ENCODE measurements around the gene C17orf75. TPM values are rescaled to one million over a fixed set of nuclear protein-coding genes. Genes with fewer than 3 reads are reported as not detected.
A peak's percentile ranks its signal among the peaks of the same experiment; 100 is the strongest.

The C17orf75 gene
- total and polyA plus RNA-seq, 2 experiments from 2014 or later: 35.9 to 43.3 TPM

GRCh38 chr17:32342603-32343325 lies 791 bp upstream of the C17orf75 start (continued):
- no peak for TF ChIP-seq REST (IDR thresholded peaks at IDR 0.05; ENCODE audit: unreplicated experiment)
- TF ChIP-seq CREB1 (CRISPR knock-in tag; IDR thresholded peaks at IDR 0.05; ENCODE audit: low read depth): no peak
- no peak for TF ChIP-seq CTCF (conservative IDR thresholded peaks at IDR 0.05; ENCODE audit: low read depth in 2 of 2)
- TF ChIP-seq POLR2AphosphoS5 (IDR thresholded peaks at IDR 0.05; ENCODE audit: low read depth): no peak
- no peak for TF ChIP-seq STAT1 (IDR thresholded peaks at IDR 0.05; ENCODE audit: unreplicated experiment)

GRCh38 chr17:32341141-32341856 lies 674 bp downstream of the C17orf75 start:
- no peaks in the 10 kb centered on the region for H3K9me3 Mint-ChIP-seq
- ATAC-seq: no peak
- peak overlapping the region; percentile 95 for H3K4me3 Mint-ChIP-seq

More at GRCh38 chr17:32341141-32341856, 674 bp downstream of the C17orf75 start:
- Histone ChIP-seq H3K79me2 (replicated peaks; ENCODE audit: insufficient read depth) (peaks cover 10% of the 10 kb centered on the region; the same call in 1 of the 2 replicates), H3K27me3 (ENCODE audit: insufficient read depth) (no peaks in the 10 kb centered on the region), H3K9me2 (ENCODE audit: insufficient read depth) (no peaks in the 10 kb centered on the region), H4K20me1 (replicated peaks; ENCODE audit: insufficient read depth) (no peaks in the 10 kb centered on the region; the same call in 1 of the 2 replicates), H3K4me3 (peak overlapping the region; percentile 91), H3K27ac (ENCODE audit: low read depth) (peak overlapping the region; percentile 80; the same call in 1 of the 2 replicates), H2AFZ (peak overlapping the region; percentile 89), H3F3A (replicated peaks; ENCODE audit: low read depth) (peaks cover 25% of the 10 kb centered on the region), H3K36me3 (ENCODE audit: insufficient read depth) (peaks cover 9% of the 10 kb centered on the region), H3K4me2 (peak overlapping the region; percentile 86), H3K4me1 (ENCODE audit: insufficient read depth) (peaks cover 6% of the 10 kb centered on the region)
- no peak for TF ChIP-seq POLR2AphosphoS5 (IDR thresholded peaks at IDR 0.05; ENCODE audit: low read depth)
- no peak for DNase-seq (ENCODE audit: low spot score)
- Mint-ChIP-seq H3K27ac (peak overlapping the region; percentile 77), H3K36me3 (ENCODE audit: low read depth) (peaks cover 22% of the 10 kb centered on the region), H3K27me3 (ENCODE audit: insufficient read depth, low read depth, poor library complexity) (peaks cover 7% of the 10 kb centered on the region), H3K4me1 (peaks cover 8% of the 10 kb centered on the region)
